Measurements from ENCODE around the gene KIAA0930. TPM values are rescaled to one million over a fixed set of nuclear protein-coding genes. Genes with fewer than 3 reads are reported as not detected.

Gene KIAA0930
- polyA plus RNA-seq, 1 of the 3 experiments (the other 2 are of a cell fraction) = 80.8 TPM

GRCh38 chr22:45162531-45162930 lies 78.2 kb downstream of the KIAA0930 start:
- ChIA-PET POLR2A (interaction anchor here (0.9 kb wide), 1 partner anchor 40 kb away, joined by 3 read pairs; no protein-coding TSS in a partner anchor), CTCF (interaction anchor here (0.6 to 5.4 kb wide), 4 partner anchors 13 to 342 kb away, joined by 3 to 28 read pairs (median 4); no protein-coding TSS in a partner anchor)
- Histone ChIP-seq H3K9ac (peak overlapping the region; percentile 85), H3K4me1 (ENCODE audit: control insufficient read depth in 1 of 2, insufficient read depth in 2 of 2, low read depth in 1 of 2, low read length in 1 of 2) (peaks cover 28 to 32% of the 10 kb centered on the region in 2 experiments; a peak in 3 of 4 replicates), H3K27me3 (ENCODE audit: insufficient read depth) (no peaks in the 10 kb centered on the region), H3K4me3 (ENCODE audit: low read depth in 2 of 2, low read length in 1 of 2) (peak overlapping the region; percentile 91 to 98), H4K20me1 (ENCODE audit: insufficient read depth) (peaks cover 14% of the 10 kb centered on the region; the same call in 1 of the 2 replicates), H2AFZ (ENCODE audit: low read depth) (no peak overlapping the region), H3K4me2 (peak overlapping the region; percentile 98), H3K79me2 (ENCODE audit: insufficient read depth) (peaks cover 85% of the 10 kb centered on the region), H3K9me2 (no peaks in the 10 kb centered on the region), H3K27ac (ENCODE audit: low read depth in 2 of 2, low read length in 1 of 2) (no peak overlapping the region), H3K9me3 (no peaks in the 10 kb centered on the region), H3F3A (replicated peaks; ENCODE audit: insufficient read depth) (peaks cover 4% of the 10 kb centered on the region), H3K36me3 (replicated peaks in 1 of 2; ENCODE audit: control insufficient read depth in 1 of 2, insufficient read depth in 2 of 2, low read length in 1 of 2) (peaks cover 5 to 17% of the 10 kb centered on the region in 2 experiments)
- no peak for TF ChIP-seq TEAD4 (IDR thresholded peaks at IDR 0.05; ENCODE audit: borderline replicate concordance, insufficient read depth)
- TF ChIP-seq REST (IDR thresholded peaks at IDR 0.05; ENCODE audit: low read depth, low read length) = no peak
- no peak for TF ChIP-seq CHD2 (IDR thresholded peaks at IDR 0.05; ENCODE audit: low read length, partially characterized antibody)
- no peak for TF ChIP-seq IRF3 (IDR thresholded peaks at IDR 0.05; ENCODE audit: low read depth, low read length)
- no peak for TF ChIP-seq MAX (IDR thresholded peaks at IDR 0.05; ENCODE audit: low read depth)
- TF ChIP-seq YY1 (IDR thresholded peaks at IDR 0.05; ENCODE audit: low read depth) = no peak
- no peak for TF ChIP-seq USF2 (IDR thresholded peaks at IDR 0.05; ENCODE audit: borderline replicate concordance, low read depth, low read length)
- DNase-seq = no peak
- WGBS (ENCODE audit: low lambda C conversion rate) = 83% methylated on average over 18 of the region's 19 CpGs
